Smooth muscle cell (in vitro differentiated cells): ENCODE data around the gene ATPAF2. TPM values are rescaled to one million over a fixed set of nuclear protein-coding genes. Genes with fewer than 3 reads are reported as not detected.

Experiments used
- DNase-seq: peaks from one replicate; lab custom pipeline; 2025; ENCODE audit not compliant: unreplicated experiment; lab: John Stamatoyannopoulos, UW
- H2AFZ ChIP-seq: fragments of 200-600 bp; sonication (generic); 2 replicates; pipeline ENCODE4 v1.6.0; 2016; ENCODE audit warnings: antibody characterized with exemption, low read depth, mild to moderate bottlenecking
- H3F3A ChIP-seq: fragments of 200-600 bp; sonication (generic); 2 replicates; pipeline ENCODE4 v1.6.0; 2017; ENCODE audit warnings: antibody characterized with exemption, low read depth
- H3K27ac ChIP-seq: fragments of 200-600 bp; sonication (generic); 2 replicates; pipeline ENCODE4 v1.5.1; 2016; ENCODE audit warnings: low read depth, mild to moderate bottlenecking
- H3K27me3 ChIP-seq: fragments of 200-600 bp; sonication (generic); 2 replicates; pipeline ENCODE4 v1.6.1; 2016; ENCODE audit warnings: low read depth, mild to moderate bottlenecking
- H3K36me3 ChIP-seq: fragments of 200-600 bp; sonication (generic); 2 replicates; pipeline ENCODE4 v1.5.1; 2016; ENCODE audit warnings: low read depth
- H3K4me1 ChIP-seq: fragments of 200-600 bp; sonication (generic); 2 replicates; pipeline ENCODE4 v1.5.1; 2016; ENCODE audit warnings: low read depth
- H3K4me2 ChIP-seq: fragments of 200-600 bp; sonication (generic); 2 replicates; pipeline ENCODE4 v1.6.0; 2016; ENCODE audit warnings: mild to moderate bottlenecking
- H3K4me3 ChIP-seq: fragments of 200-600 bp; sonication (generic); 2 replicates; pipeline ENCODE4 v1.5.1; 2016; ENCODE audit warnings: mild to moderate bottlenecking
- H3K79me2 ChIP-seq: fragments of 200-600 bp; sonication (generic); 2 replicates; pipeline ENCODE4 v1.6.0; 2016; ENCODE audit warnings: low read depth, mild to moderate bottlenecking
- H3K9ac ChIP-seq: fragments of 200-600 bp; sonication (generic); 2 replicates; pipeline ENCODE4 v1.6.0; 2016; ENCODE audit warnings: low read depth
- H3K9me3 ChIP-seq: fragments of 200-600 bp; sonication (generic); replicated peaks from 2 replicates; pipeline ENCODE4 v1.5.1; 2016; ENCODE audit warnings: low read depth
- H4K20me1 ChIP-seq: fragments of 200-600 bp; sonication (generic); 2 replicates; pipeline ENCODE4 v1.6.0; 2016; ENCODE audit warnings: low read depth
- CTCF ChIP-seq: fragments of 200-600 bp; sonication (generic); IDR thresholded peaks from 2 replicates; pipeline ENCODE4 v1.5.1; 2017; ENCODE audit warnings: borderline replicate concordance, mild to moderate bottlenecking, antibody characterized with exemption; ENCODE audit not compliant: insufficient read depth, poor library complexity, severe bottlenecking
- WGBS: methylation state at CpG from one replicate; pipeline ENCODE4 v1.1.7; 2016; ENCODE audit warnings: low lambda C conversion rate; 5-methylcytosine and 5-hydroxymethylcytosine counted together
- polyA plus RNA-seq: library from polyadenylated mRNA; unstranded; fragments of >200 nt; fragmentation: Nextera tagmentation; extraction: Ambion mirVana; gene quantifications from 2 replicates; pipeline ENCODE4 v1.2.1, GENCODE V29; 2016
- total RNA-seq: library from RNA; depleted of rRNA; stranded (reverse); fragments of >200 nt; gene quantifications from 2 replicates; pipeline ENCODE4 v1.2.3, GENCODE V29; 2014

The ATPAF2 gene
- total and polyA plus RNA-seq, 2 experiments from 2014 or later = 31.0 to 32.3 TPM

- 94% methylated on average over 3 of the region's 3 CpGs for WGBS
These were observed 6.9 kb upstream of the ATPAF2 start for GRCh38 chr17:18045691-18046350.

GRCh38 chr17:18044609-18045008 is 5.6 kb upstream of the ATPAF2 start:
- Histone ChIP-seq H3K4me1 (peaks cover 9% of the 10 kb centered on the region), H4K20me1 (peaks cover 26% of the 10 kb centered on the region), H2AFZ (no peak overlapping the region), H3K36me3 (no peaks in the 10 kb centered on the region), H3K79me2 (peaks cover 39% of the 10 kb centered on the region), H3K4me2 (no peak overlapping the region), H3K4me3 (no peak overlapping the region), H3K9me3 (no peaks in the 10 kb centered on the region), H3K27ac (no peak overlapping the region), H3K27me3 (no peaks in the 10 kb centered on the region), H3F3A (no peaks in the 10 kb centered on the region), H3K9ac (no peak overlapping the region)
- no peak for DNase-seq
- 94% methylated on average over 3 of the region's 3 CpGs for WGBS
- no peak for TF ChIP-seq CTCF

More at GRCh38 chr17:18045691-18046350, 6.9 kb upstream of the ATPAF2 start:
- Histone ChIP-seq H4K20me1 (peaks cover 26% of the 10 kb centered on the region), H3F3A (no peaks in the 10 kb centered on the region), H3K4me3 (no peak overlapping the region), H3K27ac (no peak overlapping the region), H3K9ac (no peak overlapping the region), H3K4me2 (no peak overlapping the region), H2AFZ (no peak overlapping the region), H3K27me3 (no peaks in the 10 kb centered on the region), H3K9me3 (no peaks in the 10 kb centered on the region), H3K36me3 (no peaks in the 10 kb centered on the region), H3K79me2 (peaks cover 27% of the 10 kb centered on the region), H3K4me1 (peaks cover 1% of the 10 kb centered on the region)
- no peak for TF ChIP-seq CTCF
- DNase-seq = no peak

GRCh38 chr17:18043491-18043890 is 4.5 kb upstream of the ATPAF2 start:
- Histone ChIP-seq H3K4me3 (no peak overlapping the region), H4K20me1 (peaks cover 26% of the 10 kb centered on the region), H2AFZ (no peak overlapping the region), H3K4me1 (peaks cover 9% of the 10 kb centered on the region), H3K27me3 (no peaks in the 10 kb centered on the region), H3K9ac (no peak overlapping the region), H3K79me2 (peaks cover 41% of the 10 kb centered on the region), H3K36me3 (no peaks in the 10 kb centered on the region), H3K4me2 (no peak overlapping the region), H3F3A (no peaks in the 10 kb centered on the region), H3K9me3 (no peaks in the 10 kb centered on the region), H3K27ac (no peak overlapping the region)
- DNase-seq = no peak
- 92% methylated on average over 1 of the region's 1 CpG for WGBS
- no peak for TF ChIP-seq CTCF

- Histone ChIP-seq H3K9ac (no peak overlapping the region), H3K4me2 (no peak overlapping the region), H3K4me3 (no peak overlapping the region), H3K4me1 (peaks cover 14% of the 10 kb centered on the region), H3K9me3 (no peaks in the 10 kb centered on the region), H4K20me1 (peaks cover 26% of the 10 kb centered on the region), H3K27ac (no peak overlapping the region), H3K79me2 (peaks cover 45% of the 10 kb centered on the region), H3K27me3 (no peaks in the 10 kb centered on the region), H3K36me3 (no peaks in the 10 kb centered on the region), H3F3A (no peaks in the 10 kb centered on the region), H2AFZ (no peak overlapping the region)
- TF ChIP-seq CTCF = no peak
- WGBS = 89% methylated on average over 8 of the region's 8 CpGs
- DNase-seq = no peak
These were observed 4.0 kb upstream of the ATPAF2 start for GRCh38 chr17:18042983-18043382.
